Embryonic facial prominence (tissue), 1 donor: Measurements from ENCODE around the gene CDH2.
"Not testable (repeated sequence)": the region's sequence is repeated elsewhere in the genome, so short reads cannot be mapped to it uniquely, and the experiment has no call there.

Experiments used
- DNase-seq: peaks from one replicate; pipeline ENCODE4 v3.0.0-alpha.2; 2016; ENCODE audit errors: extremely low spot score

CDH2 gene

DNA sequence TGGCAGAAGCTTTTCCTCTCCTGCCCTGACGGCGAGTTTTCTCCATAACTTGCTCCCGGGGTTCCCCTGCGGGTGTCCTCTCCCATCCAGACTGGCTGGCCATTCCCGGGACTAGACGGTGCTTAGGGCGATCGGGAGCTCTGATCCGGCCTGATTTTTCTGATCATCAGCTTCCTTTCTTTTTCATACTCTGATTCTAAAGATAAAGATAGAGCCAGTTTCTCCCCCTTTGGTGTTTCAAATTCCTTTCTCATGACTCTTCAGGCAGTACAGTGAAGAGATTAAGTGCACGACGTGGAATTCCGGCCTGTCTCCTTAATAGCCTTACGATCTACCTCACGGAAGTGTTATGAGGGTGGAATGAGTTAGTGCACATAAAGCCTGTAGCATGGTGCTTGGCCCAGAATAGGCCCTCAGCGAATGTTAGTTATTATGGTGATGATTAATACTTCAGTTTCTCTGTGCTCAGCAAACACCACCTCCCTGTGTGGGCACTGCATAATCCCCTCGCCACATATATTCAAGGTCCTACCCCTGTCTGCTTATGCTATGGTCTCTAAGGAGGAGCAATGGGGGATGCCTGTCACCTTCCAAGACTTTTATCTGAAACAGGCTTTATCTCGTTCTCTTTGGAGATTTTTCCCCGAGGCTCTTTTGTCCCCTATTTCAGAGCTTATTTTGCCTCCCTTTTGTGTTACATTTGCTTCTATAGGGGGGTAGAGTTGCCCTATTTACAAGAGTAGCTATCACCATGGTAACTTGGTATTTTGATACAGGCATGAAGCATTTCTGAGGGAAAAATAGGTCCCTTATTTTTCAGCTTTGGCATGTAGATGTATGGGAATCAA lies 254.8 kb downstream of the CDH2 start:
- DNase-seq, result peak; percentile 10

DNA sequence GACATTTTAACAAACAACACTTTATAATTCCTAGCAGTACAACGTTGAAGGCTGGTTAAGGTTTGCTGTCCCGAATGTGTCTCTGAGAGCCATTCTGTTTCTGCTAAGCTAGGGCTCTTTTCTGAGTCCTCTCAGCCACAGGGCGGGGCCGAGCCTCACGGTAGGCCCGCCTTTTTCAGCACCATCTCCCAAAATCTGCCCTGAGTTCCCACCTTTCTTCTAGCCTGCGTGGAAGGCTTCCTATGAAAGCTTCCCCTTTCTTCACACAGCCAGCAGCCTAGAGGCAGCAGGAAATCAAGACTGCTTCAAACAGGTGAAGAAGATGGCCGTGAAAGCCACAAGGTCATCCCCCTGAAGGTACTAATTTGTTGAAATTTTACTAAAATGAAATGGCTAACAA lies 255.5 kb downstream of the CDH2 start:
- no peak for DNase-seq

DNA sequence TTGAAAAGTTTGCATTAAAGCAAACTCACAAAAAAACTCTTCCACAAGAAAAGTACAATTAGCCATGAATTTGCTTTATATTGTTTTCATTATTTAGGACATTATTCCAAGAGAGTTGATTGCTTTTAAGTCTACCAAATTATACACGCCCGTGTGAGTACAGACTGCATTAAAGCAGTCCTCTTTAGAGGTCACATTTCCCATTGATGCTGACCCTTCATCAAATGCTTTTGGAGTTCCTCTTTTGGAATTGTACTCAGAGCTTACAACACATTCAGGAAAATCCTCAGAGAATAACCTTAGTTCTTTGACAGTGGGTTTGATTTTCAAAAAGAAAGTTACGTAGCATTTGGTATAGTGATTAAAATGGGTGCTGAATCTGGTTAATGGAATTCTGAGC lies 256.1 kb downstream of the CDH2 start:
- DNase-seq, result no peak

DNA sequence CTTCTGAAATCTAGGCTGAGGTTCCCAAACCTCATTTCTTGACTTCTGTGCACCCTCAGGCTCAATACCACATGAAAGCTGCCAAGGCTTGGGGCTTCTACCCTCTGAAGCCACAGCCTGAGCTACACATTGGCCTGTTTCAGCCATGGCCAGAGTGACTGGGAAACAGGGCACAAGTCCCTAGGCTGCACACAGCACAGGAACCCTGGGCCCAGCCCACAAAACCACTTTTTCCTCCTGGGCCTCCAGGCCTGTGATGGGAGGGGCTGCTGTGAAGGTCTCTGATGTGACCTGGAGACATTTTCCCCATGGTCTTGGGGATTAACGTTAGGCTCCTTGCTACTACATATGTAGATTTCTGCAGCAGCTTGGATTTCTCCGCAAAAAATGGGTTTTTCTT lies 270.7 kb downstream of the CDH2 start:
- DNase-seq, result not testable (repeated sequence)

DNA sequence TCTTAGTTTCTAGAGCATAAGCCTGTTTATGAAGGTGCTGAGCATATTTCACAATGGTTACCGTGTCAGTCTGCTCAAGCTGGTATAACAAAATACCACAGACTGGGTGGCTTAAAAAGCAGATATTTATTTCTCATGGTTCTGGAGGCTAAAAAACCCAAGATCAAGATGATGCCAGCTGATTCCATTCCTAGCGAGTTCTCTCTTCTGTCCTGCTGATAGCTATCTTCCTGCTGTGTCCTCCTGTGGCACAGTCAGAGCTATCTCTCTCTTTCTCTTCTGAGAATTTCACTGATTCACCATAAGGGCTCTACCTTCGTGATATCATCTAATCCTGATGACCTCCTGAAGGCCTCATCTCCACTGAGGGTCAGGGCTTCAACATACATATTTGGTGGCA lies 273.0 kb downstream of the CDH2 start:
- DNase-seq, result no peak

DNA sequence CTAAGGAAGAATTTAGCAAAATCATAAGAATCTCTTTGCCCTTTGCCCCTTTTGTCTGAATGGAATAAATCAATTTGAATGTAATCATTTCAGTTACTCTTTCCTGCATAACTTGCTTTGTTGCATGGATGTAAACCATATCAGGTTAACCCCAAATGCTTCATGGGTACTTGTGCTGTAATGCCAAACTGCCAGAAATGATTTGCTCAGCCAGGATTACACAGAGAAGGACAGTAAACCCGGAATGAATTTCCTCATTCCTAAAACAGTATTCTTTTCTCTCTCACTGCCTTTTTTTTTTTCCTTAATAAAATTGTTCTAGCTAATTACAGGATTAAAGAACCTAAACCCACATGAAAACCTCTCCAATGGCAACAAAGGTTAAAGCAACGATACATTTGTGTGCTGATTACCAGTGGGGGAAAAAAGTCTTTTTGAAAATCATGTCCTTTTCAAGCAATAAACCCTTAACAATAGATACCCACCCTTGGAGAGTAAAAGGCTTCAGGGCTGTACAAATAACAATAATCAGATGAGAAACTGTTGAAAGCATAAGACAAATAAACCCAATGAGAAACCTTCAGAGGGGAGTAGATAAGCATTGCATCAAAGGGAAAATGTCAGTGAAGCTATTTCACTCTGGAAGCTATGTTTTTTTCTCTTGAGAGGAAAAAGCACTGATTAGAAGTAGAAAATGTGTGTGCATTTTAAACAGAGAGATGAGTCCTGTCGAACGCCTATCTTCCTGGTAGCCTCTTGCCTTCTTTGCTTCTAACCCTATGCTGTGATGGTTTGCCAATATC lies 275.3 kb downstream of the CDH2 start:
- DNase-seq, result no peak
